B cell (primary cell): ENCODE results near the gene ZNF165. TPM values are rescaled to one million over a fixed set of nuclear protein-coding genes. Genes with fewer than 3 reads are reported as not detected.
A peak's percentile ranks its signal among the peaks of the same experiment; 100 is the strongest.

ENCODE experiments used
- ATAC-seq: fragments of 200-7000 bp; cut with Tn5 transposase; one replicate; pipeline ENCODE4 v1.10.0; 2021; ENCODE audit warnings: low read depth, mild to moderate bottlenecking, moderate number of reproducible peaks, moderate library complexity
- CTCF ChIA-PET: fragments of 350-600 bp; sonication (Branson Sonifier 250); formaldehyde crosslinking; loops from one replicate; lab custom pipeline; 2021; ENCODE audit warnings: antibody characterized with exemption, inconsistent platforms; lab: Charles Lee
- POLR2A ChIA-PET: fragments of 350-600 bp; sonication (Branson Sonifier 250); formaldehyde crosslinking; loops from one replicate; lab custom pipeline; 2021; ENCODE audit warnings: antibody characterized with exemption; lab: Charles Lee
- DNase-seq: peaks from one replicate; pipeline ENCODE4 v3.0.0; 2013
- H2AFZ ChIP-seq: 2 replicates; pipeline ENCODE4 v1.6.1; 2012; ENCODE audit warnings: mild to moderate bottlenecking, low read depth, low read length; ENCODE audit not compliant: insufficient read depth, poor library complexity, severe bottlenecking
- H3K27ac ChIP-seq, 2 donors: 1 replicate in 1 of 2; 2 replicates in 1 of 2; pipeline ENCODE4 v1.5.1; 2012 to 2013; ENCODE audit warnings: low read length in 2 of 2, mild to moderate bottlenecking in 2 of 2, moderate library complexity in 1 of 2
- H3K27me3 ChIP-seq, 4 experiments: fragments of 200-600 bp in 1 of 4; sonication (generic) in 1 of 4; replicated peaks in 1 of 4; 1 replicate in 2 of 4; 2 replicates in 2 of 4; pipeline versions ENCODE4 v1.6.1 to v1.7.0; 2013 to 2016; ENCODE audit warnings: low read length in 3 of 4, mild to moderate bottlenecking in 2 of 4, mixed read lengths in 1 of 4, moderate library complexity in 1 of 4; ENCODE audit not compliant: insufficient read depth in 4 of 4, control insufficient read depth in 3 of 4; ENCODE audit errors: control extremely low read depth in 1 of 4
- H3K36me3 ChIP-seq, 2 experiments: replicated peaks in 1 of 2; 1 replicate in 1 of 2; 2 replicates in 1 of 2; pipeline versions ENCODE4 v1.6.1 to v1.7.1; 2013; ENCODE audit warnings: low read length in 1 of 2; ENCODE audit not compliant: insufficient read depth in 2 of 2, control insufficient read depth in 1 of 2; ENCODE audit errors: control extremely low read depth in 1 of 2, extremely low read depth in 1 of 2
- H3K4me1 ChIP-seq, 2 donors: fragments of 200-600 bp in 1 of 2; sonication (generic) in 1 of 2; 1 replicate in 1 of 2; 2 replicates in 1 of 2; pipeline versions ENCODE4 v1.5.1 to v1.6.1; 2013 to 2017; ENCODE audit warnings: low read length in 2 of 2; ENCODE audit not compliant: control insufficient read depth in 2 of 2, insufficient read depth in 2 of 2
- H3K4me2 ChIP-seq: replicated peaks from 2 replicates; pipeline ENCODE3; 2012; ENCODE audit warnings: mild to moderate bottlenecking, low read depth, low read length; ENCODE audit not compliant: poor library complexity, severe bottlenecking
- H3K4me3 ChIP-seq, 5 experiments: fragments of 200-600 bp in 1 of 5; sonication (generic) in 1 of 5; 1 replicate in 3 of 5; 2 replicates in 2 of 5; pipeline versions ENCODE4 v1.5.1 to v1.7.0; 2011 to 2016; ENCODE audit warnings: low read length in 4 of 5, mild to moderate bottlenecking in 4 of 5, low read depth in 2 of 5, control low read depth in 1 of 5, moderate library complexity in 1 of 5; ENCODE audit not compliant: insufficient read depth in 1 of 5; ENCODE audit errors: control extremely low read depth in 1 of 5, extremely low read depth in 1 of 5
- H3K79me2 ChIP-seq: fragments of 200-600 bp; sonication (generic); one replicate; pipeline ENCODE4 v1.6.0; 2016; ENCODE audit warnings: low read length; ENCODE audit not compliant: control insufficient read depth, insufficient read depth
- H3K9ac ChIP-seq: fragments of 200-600 bp; sonication (generic); 2 replicates; pipeline ENCODE4 v1.6.1; 2017; ENCODE audit warnings: mild to moderate bottlenecking, low read length, moderate library complexity
- H3K9me3 ChIP-seq, 3 donors: one replicate each; pipeline versions ENCODE4 v1.6.1 to v1.7.1; 2013; ENCODE audit warnings: low read length in 2 of 3; ENCODE audit not compliant: control insufficient read depth in 2 of 3, insufficient read depth in 1 of 3; ENCODE audit errors: control extremely low read depth in 1 of 3
- H4K20me1 ChIP-seq: 2 replicates; pipeline ENCODE4 v1.6.0; 2012; ENCODE audit warnings: mild to moderate bottlenecking, low read length; ENCODE audit not compliant: insufficient read depth, control insufficient read depth, poor library complexity, severe bottlenecking
- H3K27ac Mint-ChIP-seq: one replicate; pipeline ENCODE4 v1.8.0; 2021; ENCODE audit warnings: mixed read lengths
- H3K27me3 Mint-ChIP-seq: one replicate; pipeline ENCODE4 v1.8.0; 2021; ENCODE audit warnings: mixed read lengths
- H3K4me1 Mint-ChIP-seq: one replicate; pipeline ENCODE4 v1.8.0; 2021; ENCODE audit warnings: mixed read lengths
- H3K4me3 Mint-ChIP-seq: one replicate; pipeline ENCODE4 v1.8.0; 2021; ENCODE audit warnings: mixed read lengths
- H3K9me3 Mint-ChIP-seq: one replicate; pipeline ENCODE4 v1.8.0; 2022; ENCODE audit warnings: mixed read lengths; ENCODE audit not compliant: insufficient read depth
- EZH2 ChIP-seq: IDR thresholded peaks from 2 replicates; pipeline ENCODE4 v1.6.1; 2012; ENCODE audit warnings: borderline replicate concordance, low read depth, mild to moderate bottlenecking, moderate library complexity, low read length; ENCODE audit not compliant: insufficient read depth, poor library complexity, severe bottlenecking
- WGBS: methylation state at CpG from one replicate; pipeline ENCODE4 v1.1.5; 2013; ENCODE audit warnings: missing lambda C conversion rate; ENCODE audit not compliant: insufficient coverage; 5-methylcytosine and 5-hydroxymethylcytosine counted together
- intact Hi-C: fragments of 100-400 bp; cut with micrococcal nuclease; formaldehyde crosslinking; loops from one replicate; pipeline ENCODE4 v1.10.0; 2022
- polyA plus RNA-seq: library from polyadenylated mRNA; depleted of rRNA; stranded (reverse); fragments of >200 nt; gene quantifications from 2 replicates; pipeline ENCODE4 v1.2.3, GENCODE V29; 2012
- total RNA-seq, 2 donors: library from RNA; stranded (reverse); fragments of 120-200 nt in 1 of 2; gene quantifications; 1 replicate in 1 of 2; 2 replicates in 1 of 2; pipeline versions ENCODE4 v1.2.3 to v1.2.4, GENCODE V29; 2013 to 2022
- TF ChIP-seq, protein P1 (sequence below): fragments of 200-600 bp; IDR thresholded peaks from one replicate; pipeline ENCODE4 v1.8.0; 2022; ENCODE audit warnings: antibody characterized with exemption, mild to moderate bottlenecking

Gene ZNF165
- total and polyA plus RNA-seq, 2 donors (not counting 1 experiment from before 2014, with no cell fraction given) = 3.5 to 4.2 TPM

DNA sequence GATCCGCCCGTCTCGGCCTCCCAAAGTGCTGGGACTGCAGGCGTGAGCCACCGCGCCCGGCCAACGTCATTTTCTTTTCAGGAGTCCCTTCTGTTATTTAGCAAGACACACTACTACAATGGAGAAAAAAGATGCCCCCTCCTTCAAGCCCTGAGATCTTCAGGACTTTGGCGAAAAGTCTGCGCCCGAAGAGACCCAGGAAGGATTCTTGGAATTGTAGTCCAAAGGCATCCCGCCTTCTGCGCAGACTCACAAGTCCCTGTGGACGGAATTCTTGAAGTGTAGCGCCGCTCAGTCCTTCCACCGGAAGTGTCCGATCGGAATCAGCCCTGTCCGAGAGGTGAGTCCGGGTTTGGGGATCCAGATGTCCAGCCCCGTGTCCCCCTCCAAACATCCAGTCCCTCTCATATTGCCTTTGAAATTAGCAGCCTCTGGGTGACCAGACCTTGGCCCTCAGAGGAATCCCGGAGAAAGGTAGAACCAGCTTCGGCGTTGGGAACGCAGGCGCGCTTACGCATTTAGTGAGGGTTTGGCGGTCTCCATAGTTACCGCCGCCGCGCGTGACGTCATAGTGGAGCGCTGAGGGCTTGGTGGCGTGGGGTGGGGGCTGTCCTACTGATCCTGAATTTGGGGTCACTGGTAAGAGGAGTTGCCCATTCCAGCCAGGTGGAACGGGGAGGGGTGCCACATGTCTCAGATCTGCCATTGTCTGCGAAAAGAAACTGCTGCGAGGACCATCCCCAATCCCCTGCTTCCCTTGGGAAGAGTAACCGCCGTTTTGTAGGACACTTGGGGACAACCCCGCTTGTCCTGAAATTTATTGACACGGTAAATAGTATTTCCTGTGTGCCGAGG lies 490 bp downstream of the ZNF165 start:
- ChIA-PET CTCF (interaction anchor here (1.0 kb wide), 1 partner anchor 27 kb away, joined by 3 read pairs; no protein-coding TSS in a partner anchor), POLR2A (interaction anchor here (0.6 to 1.4 kb wide), 10 partner anchors 24 to 1552 kb away, joined by 3 to 10 read pairs (median 5); partner anchors contain the start of genes NKAPL and ZKSCAN8)
- no peaks in the 10 kb centered on the region for H3K79me2 ChIP-seq
- no peaks in the 10 kb centered on the region for H3K27me3 Mint-ChIP-seq
- no peaks in the 10 kb centered on the region for H3K9me3 ChIP-seq
- intact Hi-C loops = loop anchor here (1.0 to 10.0 kb wide), 11 partner anchors 23 to 949 kb away; partner anchors contain the start of genes ZKSCAN8, ZSCAN16, ZSCAN26 and ZSCAN31
- peak overlapping the region; percentile 68 for H2AFZ ChIP-seq
- H3K27me3 ChIP-seq = no peaks in the 10 kb centered on the region
- peak overlapping the region; percentile 67 to 96 (median 88) for H3K4me3 ChIP-seq
- peak overlapping the region; percentile 98 for H3K27ac Mint-ChIP-seq
- no peak for TF ChIP-seq EZH2
- TF ChIP-seq, protein P1, sequence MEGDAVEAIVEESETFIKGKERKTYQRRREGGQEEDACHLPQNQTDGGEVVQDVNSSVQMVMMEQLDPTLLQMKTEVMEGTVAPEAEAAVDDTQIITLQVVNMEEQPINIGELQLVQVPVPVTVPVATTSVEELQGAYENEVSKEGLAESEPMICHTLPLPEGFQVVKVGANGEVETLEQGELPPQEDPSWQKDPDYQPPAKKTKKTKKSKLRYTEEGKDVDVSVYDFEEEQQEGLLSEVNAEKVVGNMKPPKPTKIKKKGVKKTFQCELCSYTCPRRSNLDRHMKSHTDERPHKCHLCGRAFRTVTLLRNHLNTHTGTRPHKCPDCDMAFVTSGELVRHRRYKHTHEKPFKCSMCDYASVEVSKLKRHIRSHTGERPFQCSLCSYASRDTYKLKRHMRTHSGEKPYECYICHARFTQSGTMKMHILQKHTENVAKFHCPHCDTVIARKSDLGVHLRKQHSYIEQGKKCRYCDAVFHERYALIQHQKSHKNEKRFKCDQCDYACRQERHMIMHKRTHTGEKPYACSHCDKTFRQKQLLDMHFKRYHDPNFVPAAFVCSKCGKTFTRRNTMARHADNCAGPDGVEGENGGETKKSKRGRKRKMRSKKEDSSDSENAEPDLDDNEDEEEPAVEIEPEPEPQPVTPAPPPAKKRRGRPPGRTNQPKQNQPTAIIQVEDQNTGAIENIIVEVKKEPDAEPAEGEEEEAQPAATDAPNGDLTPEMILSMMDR = no peak
- peaks cover 10 to 22% of the 10 kb centered on the region in 2 donors for H3K4me1 ChIP-seq
- peak overlapping the region; percentile 92 for H3K4me3 Mint-ChIP-seq
- peak overlapping the region; percentile 94 to 100 for H3K27ac ChIP-seq
- peak overlapping the region; percentile 100 for H3K9ac ChIP-seq
- H3K4me1 Mint-ChIP-seq = peaks cover 36% of the 10 kb centered on the region
- H3K4me2 ChIP-seq = peak overlapping the region; percentile 87
- ATAC-seq = peak; percentile 67
- no peaks in the 10 kb centered on the region for H3K9me3 Mint-ChIP-seq
- WGBS = under 1% methylated on average over 42 of the region's 46 CpGs
- no peaks in the 10 kb centered on the region for H4K20me1 ChIP-seq
- peaks cover 0 to 6% of the 10 kb centered on the region in 2 experiments for H3K36me3 ChIP-seq
- peak; percentile 98 for DNase-seq

DNA sequence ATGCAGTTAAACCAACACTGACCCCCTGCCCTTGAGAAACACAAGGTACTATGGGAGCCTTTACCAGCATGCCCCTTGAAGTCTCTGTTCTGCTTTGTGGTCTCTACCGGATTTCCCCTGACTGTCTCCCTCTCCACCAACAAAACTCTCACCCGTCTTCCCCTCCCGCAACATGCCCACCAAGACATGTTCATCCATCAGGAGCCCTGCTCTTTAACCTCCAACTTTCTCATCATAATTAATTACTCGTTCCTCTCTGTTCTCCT lies 1.1 kb downstream of the ZNF165 start:
- H3K4me3 ChIP-seq = peak overlapping the region; percentile 67 to 96 (median 88)
- no peaks in the 10 kb centered on the region for H3K9me3 ChIP-seq
- Mint-ChIP-seq H3K27me3 (no peaks in the 10 kb centered on the region), H3K27ac (peak overlapping the region; percentile 98), H3K9me3 (no peaks in the 10 kb centered on the region), H3K4me3 (peak overlapping the region; percentile 92), H3K4me1 (peaks cover 36% of the 10 kb centered on the region)
- no peaks in the 10 kb centered on the region for H3K79me2 ChIP-seq
- DNase-seq (peak; percentile 91), ATAC-seq (peak; percentile 55)
- no peaks in the 10 kb centered on the region for H4K20me1 ChIP-seq
- H3K9ac ChIP-seq = peak overlapping the region; percentile 100
- intact Hi-C loops = loop anchor here (1.0 to 10.0 kb wide), 8 partner anchors 23 to 949 kb away; partner anchors contain the start of genes ZKSCAN8, ZSCAN16, ZSCAN26 and ZSCAN31
- no peaks in the 10 kb centered on the region for H3K27me3 ChIP-seq
- 0% methylated on average over 4 of the region's 4 CpGs for WGBS
- peak overlapping the region; percentile 94 to 100 for H3K27ac ChIP-seq
- ChIA-PET POLR2A (interaction anchor here (0.6 to 1.1 kb wide), 4 partner anchors 23 to 60 kb away, joined by 3 to 4 read pairs (median 3); partner anchors contain the start of gene ZKSCAN8), CTCF (no interaction called here)
- peaks cover 10 to 22% of the 10 kb centered on the region in 2 donors for H3K4me1 ChIP-seq
- H3K36me3 ChIP-seq = peaks cover 0 to 10% of the 10 kb centered on the region in 2 experiments
- TF ChIP-seq, protein P1 = no peak
- TF ChIP-seq EZH2 = no peak
- H2AFZ ChIP-seq = peak overlapping the region; percentile 68
- H3K4me2 ChIP-seq = peak overlapping the region; percentile 87
